GM23338 (cell line): ENCODE measurements around the gene HIGD1B. TPM values are rescaled to one million over a fixed set of nuclear protein-coding genes. Genes with fewer than 3 reads are reported as not detected.

Experiments used
- ATAC-seq: fragments of 200-7000 bp; cut with Tn5 transposase; 3 replicates; pipeline ENCODE4 v1.9.1; 2020
- DNase-seq: peaks from one replicate; pipeline ENCODE4 v3.0.0-alpha.2; 2015; ENCODE audit warnings: low spot score
- H2AFZ ChIP-seq: fragments of 200-600 bp; sonication (generic); 2 replicates; pipeline ENCODE4 v1.8.0; 2016; ENCODE audit warnings: antibody characterized with exemption, mild to moderate bottlenecking, moderate library complexity
- H3F3A ChIP-seq: fragments of 200-600 bp; sonication (generic); replicated peaks from 2 replicates; pipeline ENCODE4 v1.8.0; 2017; ENCODE audit warnings: antibody characterized with exemption, mixed run types, low read depth
- H3K27ac ChIP-seq: fragments of 200-600 bp; sonication (generic); 2 replicates; pipeline ENCODE4 v1.6.1; 2016; ENCODE audit warnings: low read depth
- H3K27me3 ChIP-seq: fragments of 200-600 bp; sonication (generic); 2 replicates; pipeline ENCODE4 v1.8.0; 2016; ENCODE audit warnings: mild to moderate bottlenecking, mixed run types, moderate library complexity; ENCODE audit not compliant: insufficient read depth
- H3K36me3 ChIP-seq: fragments of 200-600 bp; sonication (generic); 2 replicates; pipeline ENCODE4 v1.8.0; 2016; ENCODE audit warnings: mild to moderate bottlenecking; ENCODE audit not compliant: insufficient read depth
- H3K4me1 ChIP-seq: fragments of 200-600 bp; sonication (generic); 2 replicates; pipeline ENCODE4 v1.8.0; 2016; ENCODE audit warnings: mild to moderate bottlenecking, moderate library complexity; ENCODE audit not compliant: insufficient read depth
- H3K4me2 ChIP-seq: fragments of 200-600 bp; sonication (generic); 2 replicates; pipeline ENCODE4 v1.7.1; 2017; ENCODE audit warnings: mixed run types
- H3K4me3 ChIP-seq: fragments of 200-600 bp; sonication (generic); 2 replicates; pipeline ENCODE4 v1.6.1; 2016; ENCODE audit warnings: mixed run types
- H3K79me2 ChIP-seq: fragments of 200-600 bp; sonication (generic); replicated peaks from 2 replicates; pipeline ENCODE4 v1.8.0; 2017; ENCODE audit warnings: mild to moderate bottlenecking; ENCODE audit not compliant: insufficient read depth
- H3K9me2 ChIP-seq: fragments of 200-600 bp; sonication (generic); 2 replicates; pipeline ENCODE4 v1.8.0; 2017; ENCODE audit not compliant: insufficient read depth
- H4K20me1 ChIP-seq: fragments of 200-600 bp; sonication (generic); replicated peaks from 2 replicates; pipeline ENCODE4 v1.8.0; 2017; ENCODE audit warnings: mild to moderate bottlenecking; ENCODE audit not compliant: insufficient read depth
- H3K27ac Mint-ChIP-seq: 2 replicates; pipeline ENCODE4 v1.8.0; 2020; ENCODE audit warnings: inconsistent platforms, mild to moderate bottlenecking, moderate library complexity, mixed read lengths
- H3K27me3 Mint-ChIP-seq: 3 replicates; pipeline ENCODE4 v1.8.0; 2022; ENCODE audit warnings: low read depth, mild to moderate bottlenecking, moderate library complexity, mixed read lengths, inconsistent platforms; ENCODE audit not compliant: insufficient read depth, poor library complexity
- H3K36me3 Mint-ChIP-seq: 3 replicates; pipeline ENCODE4 v1.8.0; 2021; ENCODE audit warnings: low read depth, mild to moderate bottlenecking, inconsistent platforms, moderate library complexity, mixed read lengths
- H3K4me1 Mint-ChIP-seq: 3 replicates; pipeline ENCODE4 v1.8.0; 2020; ENCODE audit warnings: mild to moderate bottlenecking, inconsistent platforms, mixed read lengths
- H3K4me3 Mint-ChIP-seq: 3 replicates; pipeline ENCODE4 v1.8.0; 2021; ENCODE audit warnings: moderate library complexity, mild to moderate bottlenecking, inconsistent platforms, mixed read lengths
- H3K9me3 Mint-ChIP-seq: 3 replicates; pipeline ENCODE4 v1.8.0; 2020; ENCODE audit warnings: moderate library complexity, mild to moderate bottlenecking, inconsistent platforms, mixed read lengths
- CREB1 ChIP-seq: fragments of 250-450 bp; sonication (Bioruptor Pico); IDR thresholded peaks from 2 replicates; pipeline ENCODE4 v1.5.0; 2020; ENCODE audit warnings: low read depth, mild to moderate bottlenecking, moderate library complexity
- CTCF ChIP-seq, 2 experiments: fragments of 200-600 bp in 1 of 2; sonication (generic) in 1 of 2; conservative IDR thresholded peaks; 2 replicates each; pipeline versions ENCODE4 v1.5.1 to v1.6.1; 2016 to 2017; ENCODE audit warnings: antibody characterized with exemption in 2 of 2, low read depth in 2 of 2, mild to moderate bottlenecking in 2 of 2, moderate library complexity in 1 of 2
- ETS1 ChIP-seq: IDR thresholded peaks from 2 replicates; pipeline ENCODE4 v1.6.1; 2016; ENCODE audit warnings: antibody characterized with exemption
- EZH2 ChIP-seq: fragments of 200-600 bp; sonication (generic); IDR thresholded peaks from one replicate; pipeline ENCODE4 v1.8.0; 2017; ENCODE audit warnings: antibody characterized with exemption, mild to moderate bottlenecking, low read depth; ENCODE audit not compliant: unreplicated experiment
- EZH2phosphoT487 ChIP-seq: fragments of 200-600 bp; sonication (generic); IDR thresholded peaks from one replicate; pipeline ENCODE4 v1.8.1; 2018; ENCODE audit warnings: antibody characterized with exemption; ENCODE audit not compliant: unreplicated experiment
- NANOG ChIP-seq: IDR thresholded peaks from 2 replicates; pipeline ENCODE4 v1.6.1; 2016; ENCODE audit warnings: antibody characterized with exemption, borderline replicate concordance
- STAT1 ChIP-seq: IDR thresholded peaks from one replicate; pipeline ENCODE4 v1.6.1; 2016; ENCODE audit warnings: antibody characterized with exemption; ENCODE audit not compliant: unreplicated experiment
- ZNF114 ChIP-seq: fragments of 250-450 bp; sonication (Bioruptor Pico); IDR thresholded peaks from 2 replicates; pipeline ENCODE4 v1.5.0; 2020; ENCODE audit warnings: mild to moderate bottlenecking, moderate library complexity
- ZNF331 ChIP-seq: fragments of 250-450 bp; sonication (Bioruptor Pico); IDR thresholded peaks from 2 replicates; pipeline ENCODE4 v1.5.0; 2020; ENCODE audit warnings: low read depth, mild to moderate bottlenecking, moderate library complexity
- polyA plus RNA-seq: library from polyadenylated mRNA; unstranded; fragments of >200 nt; fragmentation: Nextera tagmentation; extraction: Ambion mirVana; gene quantifications from 2 replicates; pipeline ENCODE4 v1.2.1, GENCODE V29; 2016
- total RNA-seq: library from RNA; depleted of rRNA; stranded (reverse); fragments of >200 nt; shearing (Covaris generic); gene quantifications from 2 replicates; pipeline ENCODE4 v1.2.3, GENCODE V29; 2014

Gene HIGD1B
- total and polyA plus RNA-seq, 2 experiments from 2014 or later = not detected

GRCh38 chr17:44831371-44831770 is 16.3 kb upstream of the HIGD1B start:
- peaks cover 31% of the 10 kb centered on the region for H3K79me2 ChIP-seq
- ATAC-seq (peak; percentile 3; the same call in 1 of the 3 replicates), DNase-seq (peak; percentile 31)
- Mint-ChIP-seq H3K27me3 (peaks cover 20% of the 10 kb centered on the region), H3K36me3 (peaks cover 11% of the 10 kb centered on the region; the same call in 2 of the 3 replicates), H3K4me1 (peaks cover 28% of the 10 kb centered on the region), H3K9me3 (peaks cover 2% of the 10 kb centered on the region; the same call in 1 of the 3 replicates), H3K4me3 (peak overlapping the region; percentile 94), H3K27ac (peak overlapping the region; percentile 91)
- no peaks in the 10 kb centered on the region for H3K27me3 ChIP-seq
- H3K27ac ChIP-seq = peak overlapping the region; percentile 91
- peaks cover 36% of the 10 kb centered on the region for H3K4me1 ChIP-seq
- peaks cover 25% of the 10 kb centered on the region for H4K20me1 ChIP-seq
- H3K4me2 ChIP-seq = peak overlapping the region; percentile 69
- no peaks in the 10 kb centered on the region for H3K9me2 ChIP-seq
- TF ChIP-seq ETS1 (no peak), EZH2 (no peak), ZNF331 (no peak), ZNF114 (CRISPR knock-in tag) (no peak)
- H3K36me3 ChIP-seq = no peaks in the 10 kb centered on the region
- peak overlapping the region; percentile 75 for H3K4me3 ChIP-seq
- no peak overlapping the region for H2AFZ ChIP-seq
- H3F3A ChIP-seq = peaks cover 6% of the 10 kb centered on the region; the same call in 1 of the 2 replicates

- no peak overlapping the region for H3K4me3 Mint-ChIP-seq
- H3K36me3 Mint-ChIP-seq = peaks cover 5% of the 10 kb centered on the region; the same call in 2 of the 3 replicates
- peaks cover 15% of the 10 kb centered on the region for H3K27me3 Mint-ChIP-seq
- peak; percentile 25 to 53; a peak in 2 of 4 replicates for TF ChIP-seq CTCF (conservative IDR thresholded peaks at IDR 0.05; ENCODE audit: low read depth in 2 of 2)
- no peak for TF ChIP-seq STAT1
- Histone ChIP-seq H3K27ac (no peak overlapping the region), H3K4me1 (peaks cover 24% of the 10 kb centered on the region), H3K27me3 (no peaks in the 10 kb centered on the region), H3K4me2 (peak overlapping the region; percentile 49), H3K4me3 (no peak overlapping the region), H3K36me3 (no peaks in the 10 kb centered on the region), H3K9me2 (no peaks in the 10 kb centered on the region), H2AFZ (no peak overlapping the region), H4K20me1 (peaks cover 10% of the 10 kb centered on the region; the same call in 1 of the 2 replicates), H3F3A (peaks cover 6% of the 10 kb centered on the region; the same call in 1 of the 2 replicates), H3K79me2 (peaks cover 17% of the 10 kb centered on the region)
- no peak; the same call in 2 of the 3 replicates for ATAC-seq
- peaks cover 16% of the 10 kb centered on the region for H3K4me1 Mint-ChIP-seq
- peak overlapping the region; percentile 24; the same call in 1 of the 2 replicates for H3K27ac Mint-ChIP-seq
- DNase-seq = peak; percentile 81
- peaks cover 2% of the 10 kb centered on the region; the same call in 1 of the 3 replicates for H3K9me3 Mint-ChIP-seq
Observed at GRCh38 chr17:44832805-44833204, 14.9 kb upstream of the HIGD1B start.

GRCh38 chr17:44837196-44837595 is 10.5 kb upstream of the HIGD1B start:
- H3K27me3 Mint-ChIP-seq = peaks cover 15% of the 10 kb centered on the region
- no peaks in the 10 kb centered on the region for H4K20me1 ChIP-seq
- H3K36me3 ChIP-seq = no peaks in the 10 kb centered on the region
- H3K4me1 ChIP-seq = peaks cover 10% of the 10 kb centered on the region
- no peak overlapping the region for H3K4me2 ChIP-seq
- H3K4me1 Mint-ChIP-seq = peaks cover 13% of the 10 kb centered on the region
- no peaks in the 10 kb centered on the region for H3K36me3 Mint-ChIP-seq
- no peaks in the 10 kb centered on the region for H3K9me3 Mint-ChIP-seq
- DNase-seq (no peak), ATAC-seq (no peak)
- H3K4me3 Mint-ChIP-seq = no peak overlapping the region
- no peaks in the 10 kb centered on the region for H3K9me2 ChIP-seq
- H3K27ac ChIP-seq = no peak overlapping the region
- no peak overlapping the region for H3K27ac Mint-ChIP-seq
- peaks cover 10% of the 10 kb centered on the region; the same call in 1 of the 2 replicates for H3F3A ChIP-seq
- H2AFZ ChIP-seq = no peak overlapping the region
- no peaks in the 10 kb centered on the region for H3K27me3 ChIP-seq
- H3K79me2 ChIP-seq = no peaks in the 10 kb centered on the region
- no peak overlapping the region for H3K4me3 ChIP-seq
- TF ChIP-seq ETS1 (no peak), CTCF (conservative IDR thresholded peaks at IDR 0.05; ENCODE audit: low read depth in 2 of 2) (no peak), NANOG (no peak), EZH2phosphoT487 (no peak), EZH2 (no peak), CREB1 (no peak)
